ENCODE results near the gene XDH.

DNA sequence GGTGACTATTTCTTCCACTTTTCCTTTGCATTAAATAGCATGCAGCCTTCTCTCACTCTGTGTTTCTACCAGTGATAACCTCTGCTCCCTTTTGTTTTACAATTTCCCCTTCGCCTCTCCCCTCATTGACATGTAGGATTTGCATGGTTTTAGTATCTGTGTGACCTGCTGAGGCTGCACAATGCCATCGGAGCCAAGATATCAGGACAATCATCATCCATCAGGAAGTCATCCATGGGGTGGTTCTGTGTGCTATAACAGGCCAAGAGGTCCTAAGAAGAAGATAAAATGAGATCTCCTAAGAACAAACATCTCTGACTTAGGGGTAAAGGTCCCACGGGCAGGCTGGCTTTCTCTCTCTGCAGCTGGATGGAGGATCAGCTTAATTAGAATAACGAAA is 115.0 kb downstream of the XDH start:
- TF ChIP-seq, protein P1, sequence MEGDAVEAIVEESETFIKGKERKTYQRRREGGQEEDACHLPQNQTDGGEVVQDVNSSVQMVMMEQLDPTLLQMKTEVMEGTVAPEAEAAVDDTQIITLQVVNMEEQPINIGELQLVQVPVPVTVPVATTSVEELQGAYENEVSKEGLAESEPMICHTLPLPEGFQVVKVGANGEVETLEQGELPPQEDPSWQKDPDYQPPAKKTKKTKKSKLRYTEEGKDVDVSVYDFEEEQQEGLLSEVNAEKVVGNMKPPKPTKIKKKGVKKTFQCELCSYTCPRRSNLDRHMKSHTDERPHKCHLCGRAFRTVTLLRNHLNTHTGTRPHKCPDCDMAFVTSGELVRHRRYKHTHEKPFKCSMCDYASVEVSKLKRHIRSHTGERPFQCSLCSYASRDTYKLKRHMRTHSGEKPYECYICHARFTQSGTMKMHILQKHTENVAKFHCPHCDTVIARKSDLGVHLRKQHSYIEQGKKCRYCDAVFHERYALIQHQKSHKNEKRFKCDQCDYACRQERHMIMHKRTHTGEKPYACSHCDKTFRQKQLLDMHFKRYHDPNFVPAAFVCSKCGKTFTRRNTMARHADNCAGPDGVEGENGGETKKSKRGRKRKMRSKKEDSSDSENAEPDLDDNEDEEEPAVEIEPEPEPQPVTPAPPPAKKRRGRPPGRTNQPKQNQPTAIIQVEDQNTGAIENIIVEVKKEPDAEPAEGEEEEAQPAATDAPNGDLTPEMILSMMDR (IDR thresholded peaks at IDR 0.05): no peak
- no peak for TF ChIP-seq POLR2A (IDR thresholded peaks at IDR 0.05)

Data from Peyer's patch (tissue), 4 donors.